Gastrocnemius medialis (tissue), 4 donors: Measurements from ENCODE around the gene TCFL5. TPM values are rescaled to one million over a fixed set of nuclear protein-coding genes. Genes with fewer than 3 reads are reported as not detected.

Experiments
- ATAC-seq, 2 donors: fragments of 150-250 bp; one replicate each; pipeline ENCODE4 v1.9.1; 2016
- DNase-seq, 2 donors: peaks; one replicate each; pipeline ENCODE4 v3.0.0-alpha.2; 2019
- H3K27ac ChIP-seq, 4 donors: fragments of 200-600 bp; sonication (generic); 1 replicate in 1 of 4; 2 replicates in 3 of 4; pipeline ENCODE4 v1.5.1; 2016 to 2018; ENCODE audit warnings: mild to moderate bottlenecking in 2 of 4, moderate library complexity in 1 of 4
- H3K27me3 ChIP-seq, 3 donors: fragments of 200-600 bp; sonication (generic) in 2 of 3; 1 replicate in 1 of 3; 2 replicates in 2 of 3; pipeline versions ENCODE4 v1.5.1 to v1.6.0; 2016 to 2019; ENCODE audit warnings: mild to moderate bottlenecking in 1 of 3, moderate library complexity in 1 of 3
- H3K36me3 ChIP-seq, 2 donors: fragments of 200-600 bp; sonication (generic) in 1 of 2; one replicate each; pipeline ENCODE4 v1.5.1; 2017 to 2018
- H3K4me1 ChIP-seq, 2 donors: fragments of 200-600 bp; sonication (generic) in 1 of 2; one replicate each; pipeline ENCODE4 v1.5.1; 2016 to 2017; ENCODE audit warnings: mild to moderate bottlenecking in 2 of 2
- H3K4me3 ChIP-seq, 4 donors: fragments of 200-600 bp; sonication (generic) in 3 of 4; 1 replicate in 1 of 4; 2 replicates in 3 of 4; pipeline ENCODE4 v1.5.1; 2016 to 2019; ENCODE audit warnings: mild to moderate bottlenecking in 2 of 4
- H3K9me3 ChIP-seq, 3 donors: fragments of 200-600 bp; sonication (generic) in 2 of 3; 1 replicate in 1 of 3; 2 replicates in 2 of 3; pipeline ENCODE4 v1.5.1; 2016 to 2019
- POLR2A ChIP-seq, 2 donors: fragments of 450-650 bp; IDR thresholded peaks; one replicate each; pipeline ENCODE4 v1.6.1; 2017; ENCODE audit warnings: antibody characterized with exemption in 2 of 2, mild to moderate bottlenecking in 2 of 2, moderate library complexity in 2 of 2
- in situ Hi-C, 4 donors: fragments of 200-750 bp; cut with MboI; loops; one replicate each; pipeline versions ENCODE4 v1.15.0 to v1.8.0; 2017; ENCODE audit warnings: low sequenced_read_pairs in 4 of 4
- intact Hi-C: fragments of 100-400 bp; cut with DNase I; formaldehyde crosslinking; loops from one replicate; pipeline ENCODE4 v1.15.1; 2023; ENCODE audit warnings: low total_unique reads
- total RNA-seq, 4 donors: library from RNA; depleted of rRNA; stranded (reverse); fragments of >200 nt; gene quantifications; one replicate each; pipeline versions ENCODE4 v1.1.0 to v1.2.3, GENCODE V29; 2016
- TF ChIP-seq, protein P1 (sequence below), 5 experiments: fragments of 450-650 bp in 3 of 5; fragments of 200-600 bp in 2 of 5; sonication (generic) in 2 of 5; IDR thresholded peaks in 4 of 5; conservative IDR thresholded peaks in 1 of 5; 1 replicate in 4 of 5; 2 replicates in 1 of 5; pipeline ENCODE4 v1.5.1; 2016 to 2019; ENCODE audit warnings: antibody characterized with exemption in 5 of 5, mild to moderate bottlenecking in 3 of 5, moderate library complexity in 3 of 5

The TCFL5 gene
- total RNA-seq, 4 donors from 2014 or later: 5.3 to 7.3 (median 6.3) TPM

DNA sequence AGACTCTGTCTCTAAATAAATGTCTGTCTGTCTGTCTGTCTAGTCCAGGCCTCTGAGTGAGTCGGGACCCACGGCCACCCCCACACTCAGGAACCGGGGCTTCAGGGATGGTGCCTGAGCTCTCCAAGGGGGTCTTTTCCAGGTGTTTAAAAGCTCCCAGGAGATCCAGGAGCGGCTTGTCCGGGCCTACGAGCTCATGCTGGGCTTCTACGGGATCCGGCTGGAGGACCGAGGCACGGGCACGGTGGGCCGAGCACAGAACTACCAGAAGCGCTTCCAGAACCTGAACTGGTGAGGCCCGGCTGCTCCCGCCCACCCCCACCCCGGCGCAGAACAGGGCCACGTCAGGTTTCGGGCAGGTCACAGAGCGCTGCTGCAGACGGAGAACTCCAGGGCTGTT lies 50.3 kb downstream of the TCFL5 start:
- in situ Hi-C loops: no loop called here
- H3K4me1 ChIP-seq: peaks cover 11 to 12% of the 10 kb centered on the region in 2 donors
- peaks cover 0 to 48% of the 10 kb centered on the region in 2 donors for H3K36me3 ChIP-seq
- no peak for TF ChIP-seq POLR2A (IDR thresholded peaks at IDR 0.05)
- TF ChIP-seq, protein P1, sequence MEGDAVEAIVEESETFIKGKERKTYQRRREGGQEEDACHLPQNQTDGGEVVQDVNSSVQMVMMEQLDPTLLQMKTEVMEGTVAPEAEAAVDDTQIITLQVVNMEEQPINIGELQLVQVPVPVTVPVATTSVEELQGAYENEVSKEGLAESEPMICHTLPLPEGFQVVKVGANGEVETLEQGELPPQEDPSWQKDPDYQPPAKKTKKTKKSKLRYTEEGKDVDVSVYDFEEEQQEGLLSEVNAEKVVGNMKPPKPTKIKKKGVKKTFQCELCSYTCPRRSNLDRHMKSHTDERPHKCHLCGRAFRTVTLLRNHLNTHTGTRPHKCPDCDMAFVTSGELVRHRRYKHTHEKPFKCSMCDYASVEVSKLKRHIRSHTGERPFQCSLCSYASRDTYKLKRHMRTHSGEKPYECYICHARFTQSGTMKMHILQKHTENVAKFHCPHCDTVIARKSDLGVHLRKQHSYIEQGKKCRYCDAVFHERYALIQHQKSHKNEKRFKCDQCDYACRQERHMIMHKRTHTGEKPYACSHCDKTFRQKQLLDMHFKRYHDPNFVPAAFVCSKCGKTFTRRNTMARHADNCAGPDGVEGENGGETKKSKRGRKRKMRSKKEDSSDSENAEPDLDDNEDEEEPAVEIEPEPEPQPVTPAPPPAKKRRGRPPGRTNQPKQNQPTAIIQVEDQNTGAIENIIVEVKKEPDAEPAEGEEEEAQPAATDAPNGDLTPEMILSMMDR (IDR thresholded peaks at IDR 0.05 in 4 of 5, conservative IDR thresholded peaks at IDR 0.05 in 1 of 5): no peak
- intact Hi-C loops: no loop called here
- H3K9me3 ChIP-seq: no peaks in the 10 kb centered on the region
- H3K27ac ChIP-seq: no peak overlapping the region
- H3K27me3 ChIP-seq: peaks cover 14 to 21% (median 19%) of the 10 kb centered on the region in 3 donors
- ATAC-seq (no peak), DNase-seq (no peak)
- no peak overlapping the region for H3K4me3 ChIP-seq

DNA sequence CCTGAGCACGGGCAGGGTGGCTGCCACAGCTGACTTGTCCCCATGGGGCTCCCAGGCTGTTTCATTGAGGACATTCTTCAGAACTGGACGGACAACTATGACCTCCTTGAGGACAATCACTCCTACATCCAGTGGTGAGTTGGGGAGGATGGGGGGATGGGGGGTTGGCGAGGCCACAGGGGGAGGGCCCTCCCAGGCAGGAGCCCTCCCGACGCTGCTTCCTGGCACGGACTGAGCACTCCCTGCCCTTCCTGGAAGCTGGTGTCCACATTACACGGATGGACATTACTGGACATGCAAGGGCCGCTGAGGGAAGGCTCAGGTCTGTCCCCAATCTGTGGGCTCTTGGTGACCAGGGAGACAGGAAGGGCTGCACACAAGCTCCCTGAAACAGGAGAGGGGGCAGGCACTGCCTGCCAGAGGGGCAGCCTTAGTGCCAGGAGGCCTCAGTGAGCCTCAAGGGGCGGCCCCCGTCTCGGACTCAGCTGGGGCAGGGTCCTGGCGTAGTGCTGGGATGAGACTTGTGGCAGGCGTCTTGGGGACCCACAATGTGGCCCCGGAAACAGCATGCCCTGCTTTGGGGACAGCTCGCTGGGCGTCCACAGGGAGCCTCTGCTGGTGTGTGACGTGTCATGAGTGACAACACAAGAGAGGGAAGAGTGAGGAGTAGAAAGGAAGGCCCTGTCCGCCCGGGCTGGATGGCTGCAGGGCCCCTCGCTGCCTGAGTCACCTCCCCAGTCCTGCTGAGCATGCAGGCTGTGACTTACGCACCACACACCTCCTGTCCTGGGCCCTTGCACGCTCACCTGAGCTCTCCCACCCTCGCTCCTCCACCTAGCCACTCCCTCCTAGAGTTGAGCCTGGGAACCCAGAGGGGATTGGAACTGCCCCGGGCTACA lies 51.8 kb downstream of the TCFL5 start:
- Histone ChIP-seq H3K4me3 (no peak overlapping the region), H3K9me3 (no peaks in the 10 kb centered on the region), H3K27me3 (peaks cover 0 to 6% (median 4%) of the 10 kb centered on the region in 3 donors), H3K36me3 (peaks cover 0 to 48% of the 10 kb centered on the region in 2 donors), H3K27ac (no peak overlapping the region), H3K4me1 (peaks cover 15 to 17% of the 10 kb centered on the region in 2 donors)
- DNase-seq (no peak), ATAC-seq (no peak)
- no peak for TF ChIP-seq POLR2A (IDR thresholded peaks at IDR 0.05)
- TF ChIP-seq, protein P1 (IDR thresholded peaks at IDR 0.05 in 4 of 5, conservative IDR thresholded peaks at IDR 0.05 in 1 of 5): no peak
- in situ Hi-C loops (loop anchor here in 3 of 4 donors (5.0 to 10.0 kb wide), 3 partner anchors 135 to 305 kb away; no protein-coding TSS in a partner anchor), intact Hi-C loops (loop anchor here (5.0 to 10.0 kb wide), 2 partner anchors 307 to 505 kb away; partner anchors contain the start of gene ADRM1)

DNA sequence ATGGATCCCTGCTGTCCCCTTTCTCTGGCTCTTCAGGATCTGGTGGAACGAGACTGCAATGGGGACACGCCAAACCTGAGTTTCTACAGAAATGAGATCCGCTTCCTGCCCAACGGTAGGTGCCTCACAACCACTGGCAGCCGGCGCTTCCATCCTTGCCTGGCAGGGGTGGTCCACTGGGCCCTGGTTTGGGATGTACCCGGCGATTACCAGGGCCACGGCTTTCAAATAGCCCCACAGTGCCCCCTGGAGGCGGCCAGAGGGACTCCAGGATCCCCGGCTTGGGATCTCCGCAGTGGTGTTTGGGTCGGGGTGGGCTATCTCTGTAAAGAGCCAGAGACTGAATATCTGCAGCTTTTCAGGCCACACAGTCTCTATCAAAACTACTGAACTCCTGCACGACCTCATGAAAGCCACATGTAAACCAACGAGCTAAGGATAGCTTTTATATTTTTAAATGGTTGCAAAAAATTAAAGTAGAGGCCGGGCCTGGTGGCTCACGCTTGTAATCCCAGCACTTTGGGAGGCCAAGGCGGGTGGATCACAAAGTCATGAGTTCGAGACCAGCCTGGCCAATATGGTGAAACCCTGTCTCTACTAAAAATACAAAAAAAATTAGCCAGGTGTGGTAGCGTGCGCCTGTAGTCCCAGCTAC lies 53.3 kb downstream of the TCFL5 start:
- H3K4me3 ChIP-seq: no peak overlapping the region
- intact Hi-C loops (loop anchor here (1.0 to 10.0 kb wide), 3 partner anchors 140 to 504 kb away; partner anchors contain the start of gene ADRM1), in situ Hi-C loops (loop anchor here in 3 of 4 donors (5.0 to 10.0 kb wide), 3 partner anchors 134 to 304 kb away; no protein-coding TSS in a partner anchor)
- no peaks in the 10 kb centered on the region for H3K27me3 ChIP-seq
- peak in 1 of 2 donors; percentile 56 for DNase-seq
- H3K27ac ChIP-seq: no peak overlapping the region
- no peak for TF ChIP-seq POLR2A (IDR thresholded peaks at IDR 0.05)
- TF ChIP-seq, protein P1 (IDR thresholded peaks at IDR 0.05 in 4 of 5, conservative IDR thresholded peaks at IDR 0.05 in 1 of 5): peak; percentile 85 to 98 (median 94)
- no peaks in the 10 kb centered on the region for H3K9me3 ChIP-seq
- ATAC-seq: peak; percentile 42 to 53
- H3K4me1 ChIP-seq: peaks cover 15 to 27% of the 10 kb centered on the region in 2 donors
- H3K36me3 ChIP-seq: peaks cover 0 to 48% of the 10 kb centered on the region in 2 donors

DNA sequence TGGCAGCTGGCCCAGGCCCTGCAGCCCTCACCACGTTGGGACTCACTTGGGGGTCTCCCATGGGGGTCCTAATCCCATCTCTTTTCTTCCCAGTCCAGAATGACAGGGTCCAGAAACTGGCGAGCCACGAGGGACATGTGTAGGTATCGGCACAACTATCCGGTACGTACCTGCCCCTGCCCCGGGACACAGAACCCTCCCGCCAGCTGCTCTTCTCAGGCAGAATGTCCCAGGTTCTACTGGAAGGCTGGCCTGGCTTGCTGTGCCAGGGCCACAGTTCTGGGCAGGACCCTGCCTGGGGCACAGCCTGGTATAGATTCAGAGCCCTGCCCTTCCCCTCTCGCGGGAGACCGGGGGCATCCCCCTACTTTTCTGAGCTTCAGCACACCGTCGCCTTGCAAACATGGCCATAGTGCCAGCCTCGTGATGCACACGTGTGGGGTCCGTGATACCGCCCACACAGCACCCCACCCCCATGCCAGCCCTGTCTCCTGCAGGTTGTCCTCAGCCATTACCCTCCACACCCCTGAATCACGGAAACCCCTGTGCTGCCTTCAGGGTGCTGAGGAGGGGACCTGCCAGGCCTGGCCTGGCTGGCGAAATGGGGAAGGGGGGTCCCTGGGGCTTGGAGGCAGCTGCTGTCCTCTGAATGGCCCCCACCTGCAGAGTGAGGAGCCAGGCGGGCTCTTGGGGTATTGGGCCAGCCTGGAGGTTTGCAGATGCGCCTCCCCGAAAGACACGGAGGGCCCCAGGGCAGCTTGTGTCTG lies 54.0 kb downstream of the TCFL5 start:
- intact Hi-C loops: loop anchor here (1.0 to 10.0 kb wide), 3 partner anchors 139 to 503 kb away; partner anchors contain the start of gene ADRM1
- H3K9me3 ChIP-seq: no peaks in the 10 kb centered on the region
- TF ChIP-seq, protein P1 (IDR thresholded peaks at IDR 0.05 in 4 of 5, conservative IDR thresholded peaks at IDR 0.05 in 1 of 5): no peak
- no peak for TF ChIP-seq POLR2A (IDR thresholded peaks at IDR 0.05)
- H3K4me1 ChIP-seq: peaks cover 17 to 34% of the 10 kb centered on the region in 2 donors
- H3K27me3 ChIP-seq: no peaks in the 10 kb centered on the region
- peaks cover 0 to 44% of the 10 kb centered on the region in 2 donors for H3K36me3 ChIP-seq
- no peak overlapping the region for H3K4me3 ChIP-seq
- DNase-seq (no peak), ATAC-seq (no peak)
- H3K27ac ChIP-seq: no peak overlapping the region
- in situ Hi-C loops: loop anchor here in 3 of 4 donors (5.0 to 10.0 kb wide), 3 partner anchors 133 to 303 kb away; no protein-coding TSS in a partner anchor
